Measurements from ENCODE around the gene FBXL5. TPM values are rescaled to one million over a fixed set of nuclear protein-coding genes. Genes with fewer than 3 reads are reported as not detected.

The FBXL5 gene, protein sequence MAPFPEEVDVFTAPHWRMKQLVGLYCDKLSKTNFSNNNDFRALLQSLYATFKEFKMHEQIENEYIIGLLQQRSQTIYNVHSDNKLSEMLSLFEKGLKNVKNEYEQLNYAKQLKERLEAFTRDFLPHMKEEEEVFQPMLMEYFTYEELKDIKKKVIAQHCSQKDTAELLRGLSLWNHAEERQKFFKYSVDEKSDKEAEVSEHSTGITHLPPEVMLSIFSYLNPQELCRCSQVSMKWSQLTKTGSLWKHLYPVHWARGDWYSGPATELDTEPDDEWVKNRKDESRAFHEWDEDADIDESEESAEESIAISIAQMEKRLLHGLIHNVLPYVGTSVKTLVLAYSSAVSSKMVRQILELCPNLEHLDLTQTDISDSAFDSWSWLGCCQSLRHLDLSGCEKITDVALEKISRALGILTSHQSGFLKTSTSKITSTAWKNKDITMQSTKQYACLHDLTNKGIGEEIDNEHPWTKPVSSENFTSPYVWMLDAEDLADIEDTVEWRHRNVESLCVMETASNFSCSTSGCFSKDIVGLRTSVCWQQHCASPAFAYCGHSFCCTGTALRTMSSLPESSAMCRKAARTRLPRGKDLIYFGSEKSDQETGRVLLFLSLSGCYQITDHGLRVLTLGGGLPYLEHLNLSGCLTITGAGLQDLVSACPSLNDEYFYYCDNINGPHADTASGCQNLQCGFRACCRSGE
- 52.0 and 56.0 TPM in 2 replicates for total RNA-seq (2012; rRNA removed)

DNA sequence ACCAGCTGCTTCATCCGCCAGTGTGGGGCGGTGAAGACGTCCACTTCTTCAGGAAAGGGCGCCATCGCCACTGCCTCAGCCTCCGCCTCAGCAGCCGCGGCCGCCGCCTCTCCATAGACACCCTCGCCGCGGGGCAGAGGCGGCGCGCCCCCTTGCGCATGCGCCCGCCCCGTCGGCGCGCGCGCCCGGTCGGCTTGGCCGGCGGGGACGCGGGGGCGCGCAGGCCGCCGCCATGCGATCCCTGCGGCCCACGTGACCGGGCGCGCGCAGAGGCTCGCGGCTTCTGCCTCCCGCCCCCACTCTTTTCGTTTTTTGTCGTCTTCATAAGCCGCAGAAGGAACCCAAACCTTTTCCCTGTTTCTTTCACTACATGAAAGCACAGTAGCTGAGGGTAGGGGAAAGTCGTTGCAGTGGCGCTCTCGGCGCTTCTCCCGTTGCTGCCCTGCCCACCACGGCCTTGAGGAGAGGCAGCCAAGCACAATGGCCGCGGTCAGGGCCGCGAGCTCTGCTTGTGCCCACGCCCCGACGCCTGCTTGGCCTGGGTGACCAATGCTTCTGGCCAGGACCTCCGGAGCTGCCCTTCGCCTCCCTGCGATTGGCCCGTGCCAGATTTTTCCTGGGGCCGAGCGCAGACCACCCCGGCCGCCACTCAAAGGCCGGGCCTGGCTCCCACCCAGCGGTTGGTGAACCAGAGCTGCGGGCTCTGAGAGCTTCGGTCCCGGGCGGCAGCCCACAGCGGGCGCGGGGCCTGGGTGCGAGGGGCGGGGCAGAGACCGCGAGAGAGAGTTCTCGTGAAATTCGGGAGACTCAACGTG is at the start of gene FBXL5:
TSS of gene FBXL5 (minus strand) at position 135 of the 815 bp plus-strand sequence. CDS start at position 65, 70 bp downstream.
- H3K4me2 ChIP-seq (ENCODE audit: low read length): peak within 1 kb of the TSS; percentile 98
- peak within 1 kb of the TSS; percentile 98 for H3K9ac ChIP-seq (ENCODE audit: low read depth, low read length)
- H3K4me3 ChIP-seq (ENCODE audit: low read length): peak within 1 kb of the TSS; percentile 90
- H3K27me3 ChIP-seq (ENCODE audit: control insufficient read depth, insufficient read depth, low read length): no peaks in the 10 kb centered on the region
- no peaks in the 10 kb centered on the region for H3K9me3 ChIP-seq (replicated peaks; ENCODE audit: low read length)
- no peaks in the 10 kb centered on the region for H3K36me3 ChIP-seq (ENCODE audit: insufficient read depth, low read length)
- H3K4me1 ChIP-seq (ENCODE audit: control insufficient read depth, insufficient read depth, low read length): peaks cover 37% of the 10 kb centered on the region

DNA sequence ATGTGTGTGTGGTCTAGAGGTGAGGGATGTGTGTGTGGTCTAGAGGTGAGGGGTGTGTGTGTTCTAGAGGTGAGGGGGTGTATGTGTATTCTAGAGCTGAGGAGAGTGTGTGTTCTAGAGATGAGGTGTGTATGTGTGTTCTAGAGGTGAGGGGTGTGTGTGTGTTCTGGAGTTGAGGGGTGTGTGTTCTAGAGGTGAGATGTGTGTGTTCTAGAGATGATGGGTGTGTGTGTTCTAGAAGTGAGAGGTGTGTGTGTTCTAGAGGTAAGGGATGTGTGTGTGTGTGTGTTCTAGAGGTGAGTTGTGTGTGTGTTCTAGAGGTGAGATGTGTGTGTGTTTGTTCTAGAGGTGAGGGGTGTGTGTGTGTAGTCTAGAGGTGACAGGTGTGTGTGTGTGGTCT is 49.0 kb upstream of the FBXL5 start:
- Histone ChIP-seq H3K36me3 (ENCODE audit: insufficient read depth, low read length) (no peaks in the 10 kb centered on the region), H3K27me3 (ENCODE audit: control insufficient read depth, insufficient read depth, low read length) (no peaks in the 10 kb centered on the region), H3K9me3 (replicated peaks; ENCODE audit: low read length) (no peaks in the 10 kb centered on the region), H3K4me2 (ENCODE audit: low read length) (no peak overlapping the region), H3K4me1 (ENCODE audit: control insufficient read depth, insufficient read depth, low read length) (peaks cover 6% of the 10 kb centered on the region), H3K4me3 (ENCODE audit: low read length) (no peak overlapping the region), H3K9ac (ENCODE audit: low read depth, low read length) (no peak overlapping the region)

- Histone ChIP-seq H3K4me2 (ENCODE audit: low read length) (peak overlapping the region; percentile 87), H3K27me3 (ENCODE audit: control insufficient read depth, insufficient read depth, low read length) (no peaks in the 10 kb centered on the region), H3K4me3 (ENCODE audit: low read length) (peak overlapping the region; percentile 74), H3K36me3 (ENCODE audit: insufficient read depth, low read length) (no peaks in the 10 kb centered on the region), H3K9me3 (replicated peaks; ENCODE audit: low read length) (no peaks in the 10 kb centered on the region), H3K9ac (ENCODE audit: low read depth, low read length) (peak overlapping the region; percentile 79), H3K4me1 (ENCODE audit: control insufficient read depth, insufficient read depth, low read length) (peaks cover 6% of the 10 kb centered on the region)
Observed at GRCh38 chr4:15703439-15703838, 48.3 kb upstream of the FBXL5 start.

DNA sequence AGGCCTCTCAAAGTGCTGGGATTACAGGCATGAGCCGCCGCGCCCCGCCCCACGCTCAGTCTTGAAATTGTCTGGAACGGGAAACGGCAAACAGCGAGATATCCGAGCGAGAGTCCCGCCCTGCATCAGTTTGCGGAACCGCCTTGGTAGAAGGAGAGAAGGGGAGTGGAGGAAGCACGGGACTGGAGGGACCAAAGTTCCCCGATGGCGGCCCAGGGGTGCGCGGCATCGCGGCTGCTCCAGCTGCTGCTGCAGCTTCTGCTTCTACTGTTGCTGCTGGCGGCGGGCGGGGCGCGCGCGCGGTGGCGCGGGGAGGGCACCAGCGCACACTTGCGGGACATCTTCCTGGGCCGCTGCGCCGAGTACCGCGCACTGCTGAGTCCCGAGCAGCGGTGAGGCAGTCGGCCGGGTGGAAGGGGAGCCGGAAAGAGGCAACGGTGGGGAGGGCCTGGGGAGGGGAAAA is 47.8 kb upstream of the FBXL5 start, which contains the start of gene BST1:
TSS of gene BST1 (plus strand) at position 125 of the 463 bp plus-strand sequence. CDS start at position 205, 80 bp downstream.
- H3K4me1 ChIP-seq (ENCODE audit: control insufficient read depth, insufficient read depth, low read length): peaks cover 6% of the 10 kb centered on the region
- H3K9me3 ChIP-seq (replicated peaks; ENCODE audit: low read length): no peaks in the 10 kb centered on the region
- H3K4me2 ChIP-seq (ENCODE audit: low read length): peak within 1 kb of the TSS; percentile 87
- peak within 1 kb of the TSS; percentile 79 for H3K9ac ChIP-seq (ENCODE audit: low read depth, low read length)
- no peaks in the 10 kb centered on the region for H3K36me3 ChIP-seq (ENCODE audit: insufficient read depth, low read length)
- H3K4me3 ChIP-seq (ENCODE audit: low read length): peak within 1 kb of the TSS; percentile 74
- no peaks in the 10 kb centered on the region for H3K27me3 ChIP-seq (ENCODE audit: control insufficient read depth, insufficient read depth, low read length)

DNA sequence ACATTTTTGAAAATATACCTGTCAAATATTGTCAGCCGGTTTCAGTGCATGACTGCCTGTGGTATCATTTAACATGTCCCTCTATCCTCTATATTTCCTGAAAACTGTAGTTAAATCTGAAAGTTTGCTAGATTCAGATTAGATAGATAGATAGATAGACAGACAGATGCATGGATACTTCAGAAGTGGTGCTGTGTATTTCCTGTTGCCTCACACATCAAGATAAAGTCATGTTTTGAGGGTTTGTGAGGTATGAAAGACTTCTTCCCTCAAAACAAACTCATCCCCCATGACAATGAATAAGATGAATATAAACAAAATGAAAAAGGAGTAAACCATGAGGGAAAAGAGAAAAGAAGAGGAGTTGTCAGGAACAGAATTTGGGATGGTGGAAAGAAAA is 41.7 kb upstream of the FBXL5 start:
- H3K4me1 ChIP-seq (ENCODE audit: control insufficient read depth, insufficient read depth, low read length): peaks cover 17% of the 10 kb centered on the region
- no peak overlapping the region for H3K9ac ChIP-seq (ENCODE audit: low read depth, low read length)
- no peaks in the 10 kb centered on the region for H3K9me3 ChIP-seq (replicated peaks; ENCODE audit: low read length)
- H3K4me2 ChIP-seq (ENCODE audit: low read length): no peak overlapping the region
- no peak overlapping the region for H3K4me3 ChIP-seq (ENCODE audit: low read length)
- H3K27me3 ChIP-seq (ENCODE audit: control insufficient read depth, insufficient read depth, low read length): no peaks in the 10 kb centered on the region
- H3K36me3 ChIP-seq (ENCODE audit: insufficient read depth, low read length): no peaks in the 10 kb centered on the region

- Histone ChIP-seq H3K9ac (ENCODE audit: low read depth, low read length) (no peak overlapping the region), H3K27me3 (ENCODE audit: control insufficient read depth, insufficient read depth, low read length) (no peaks in the 10 kb centered on the region), H3K9me3 (replicated peaks; ENCODE audit: low read length) (no peaks in the 10 kb centered on the region), H3K4me1 (ENCODE audit: control insufficient read depth, insufficient read depth, low read length) (peaks cover 28% of the 10 kb centered on the region), H3K36me3 (ENCODE audit: insufficient read depth, low read length) (no peaks in the 10 kb centered on the region), H3K4me2 (ENCODE audit: low read length) (peak overlapping the region; percentile 35), H3K4me3 (ENCODE audit: low read length) (no peak overlapping the region)
Observed at GRCh38 chr4:15695729-15696128, 40.6 kb upstream of the FBXL5 start.

DNA sequence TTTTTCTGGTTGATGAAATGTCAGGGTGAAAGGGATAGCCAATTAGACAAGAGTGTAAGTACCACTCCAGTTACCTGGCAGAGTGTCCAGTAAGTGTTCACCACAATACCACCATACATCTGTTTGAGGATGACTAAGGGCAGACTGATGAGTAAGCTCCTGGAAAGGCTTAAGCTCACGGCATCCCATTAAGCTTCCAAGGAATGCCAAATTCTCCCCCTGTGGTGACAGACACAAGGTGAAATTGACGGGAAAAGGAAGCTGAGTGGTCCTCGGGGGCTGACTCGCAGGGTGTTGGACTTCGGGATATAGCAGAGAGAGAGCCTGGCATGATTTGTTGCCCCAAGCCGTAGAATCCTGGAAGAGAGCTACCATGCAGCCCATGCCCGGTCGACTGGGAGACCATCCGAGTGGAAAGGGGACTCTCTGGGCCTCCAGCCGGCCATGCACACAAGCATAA is 40.1 kb upstream of the FBXL5 start:
- H3K27me3 ChIP-seq (ENCODE audit: control insufficient read depth, insufficient read depth, low read length): no peaks in the 10 kb centered on the region
- no peak overlapping the region for H3K4me3 ChIP-seq (ENCODE audit: low read length)
- peaks cover 32% of the 10 kb centered on the region for H3K4me1 ChIP-seq (ENCODE audit: control insufficient read depth, insufficient read depth, low read length)
- H3K9me3 ChIP-seq (replicated peaks; ENCODE audit: low read length): no peaks in the 10 kb centered on the region
- peak overlapping the region; percentile 35 for H3K4me2 ChIP-seq (ENCODE audit: low read length)
- H3K36me3 ChIP-seq (ENCODE audit: insufficient read depth, low read length): no peaks in the 10 kb centered on the region
- no peak overlapping the region for H3K9ac ChIP-seq (ENCODE audit: low read depth, low read length)

DNA sequence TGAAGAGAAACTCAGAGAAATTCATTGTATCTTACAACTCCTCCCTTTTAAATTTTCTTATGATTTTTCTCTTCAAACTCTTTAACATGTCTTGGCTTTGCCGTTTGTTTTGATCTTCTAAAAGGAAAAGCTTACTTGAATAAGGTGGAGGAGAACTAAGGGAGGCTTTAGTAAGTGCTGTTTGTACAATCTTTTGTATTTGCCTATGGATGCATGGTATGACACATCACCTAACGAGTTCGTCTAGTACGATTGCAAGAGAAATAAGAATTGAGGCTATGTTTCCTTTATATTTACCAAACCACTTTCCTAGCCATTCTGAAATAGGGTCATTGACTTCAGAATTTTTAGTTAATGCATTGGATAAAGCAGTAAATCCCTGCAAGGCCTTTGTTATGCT is 39.3 kb upstream of the FBXL5 start:
- Histone ChIP-seq H3K27me3 (ENCODE audit: control insufficient read depth, insufficient read depth, low read length) (no peaks in the 10 kb centered on the region), H3K9me3 (replicated peaks; ENCODE audit: low read length) (no peaks in the 10 kb centered on the region), H3K4me2 (ENCODE audit: low read length) (no peak overlapping the region), H3K9ac (ENCODE audit: low read depth, low read length) (no peak overlapping the region), H3K4me1 (ENCODE audit: control insufficient read depth, insufficient read depth, low read length) (peaks cover 41% of the 10 kb centered on the region), H3K36me3 (ENCODE audit: insufficient read depth, low read length) (no peaks in the 10 kb centered on the region), H3K4me3 (ENCODE audit: low read length) (no peak overlapping the region)

DNA sequence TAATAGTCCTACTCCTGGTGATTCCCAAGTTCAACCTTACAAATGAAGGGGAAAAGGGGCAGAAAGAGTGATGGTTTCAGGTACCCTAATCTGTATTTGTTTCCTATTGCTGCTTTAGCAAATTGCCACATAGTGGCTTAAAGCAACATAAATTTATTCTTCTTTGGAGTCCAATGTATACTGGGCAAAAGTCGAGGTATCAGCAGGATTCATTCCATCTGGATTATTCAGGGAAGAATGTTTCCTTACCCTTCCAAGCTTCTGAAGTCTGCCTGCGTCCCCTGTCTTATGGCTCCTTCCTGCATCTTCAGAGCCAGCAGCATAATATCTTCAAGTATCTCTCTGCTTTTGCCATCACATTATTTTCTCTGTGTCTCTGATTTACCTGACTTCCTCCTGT is 37.4 kb upstream of the FBXL5 start:
- Histone ChIP-seq H3K27me3 (ENCODE audit: control insufficient read depth, insufficient read depth, low read length) (no peaks in the 10 kb centered on the region), H3K4me3 (ENCODE audit: low read length) (no peak overlapping the region), H3K4me2 (ENCODE audit: low read length) (no peak overlapping the region), H3K4me1 (ENCODE audit: control insufficient read depth, insufficient read depth, low read length) (peaks cover 44% of the 10 kb centered on the region), H3K36me3 (ENCODE audit: insufficient read depth, low read length) (peaks cover 6% of the 10 kb centered on the region), H3K9ac (ENCODE audit: low read depth, low read length) (no peak overlapping the region), H3K9me3 (replicated peaks; ENCODE audit: low read length) (no peaks in the 10 kb centered on the region)

DNA sequence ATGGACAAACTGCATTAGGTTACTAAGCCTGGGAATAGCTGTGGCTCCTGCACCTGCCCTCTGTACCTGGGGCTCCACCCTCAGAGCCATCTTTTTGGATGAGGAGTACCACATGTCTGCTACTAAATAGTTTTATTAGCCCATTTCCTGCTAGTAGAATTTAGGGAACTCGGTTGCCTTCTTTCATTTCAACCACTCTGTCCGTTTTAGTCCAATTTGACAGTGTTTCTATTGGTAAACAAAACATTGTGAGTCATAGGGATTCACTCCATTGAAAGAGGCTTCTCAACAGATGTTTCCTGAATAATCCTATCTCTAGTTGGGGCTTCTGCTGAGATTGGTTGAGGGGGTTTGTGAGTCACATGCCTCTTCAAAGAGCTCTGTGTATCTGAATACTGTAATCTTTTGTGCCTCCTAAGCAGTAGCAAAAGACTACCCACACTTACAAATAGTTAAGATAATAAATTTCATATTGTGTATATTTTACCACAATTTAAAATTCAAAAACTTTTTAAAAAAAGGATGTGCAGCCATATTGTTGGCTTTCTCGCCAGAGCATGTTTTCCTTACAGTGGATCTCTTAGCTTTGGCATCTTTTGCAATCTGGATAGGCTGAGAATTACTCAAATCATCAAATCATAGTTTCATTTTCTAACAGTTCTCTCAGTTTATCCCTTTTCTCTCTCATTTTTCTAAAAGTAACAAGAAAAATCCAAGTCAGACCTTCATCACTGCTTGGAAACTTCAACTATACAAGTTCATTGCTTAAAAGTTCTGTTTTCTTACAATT is 36.4 kb upstream of the FBXL5 start:
- Histone ChIP-seq H3K4me3 (ENCODE audit: low read length) (peak overlapping the region; percentile 11), H3K4me1 (ENCODE audit: control insufficient read depth, insufficient read depth, low read length) (peaks cover 44% of the 10 kb centered on the region), H3K4me2 (ENCODE audit: low read length) (peak overlapping the region; percentile 43), H3K9me3 (replicated peaks; ENCODE audit: low read length) (no peaks in the 10 kb centered on the region), H3K9ac (ENCODE audit: low read depth, low read length) (peak overlapping the region; percentile 65), H3K27me3 (ENCODE audit: control insufficient read depth, insufficient read depth, low read length) (no peaks in the 10 kb centered on the region), H3K36me3 (ENCODE audit: insufficient read depth, low read length) (peaks cover 15% of the 10 kb centered on the region)
